ENCODE data around the gene DNAH11.

DNAH11 gene

GRCh38 chr7:21550821-21551531 is 8.1 kb downstream of the DNAH11 start:
- no peak for DNase-seq (ENCODE audit: low spot score)

DNA sequence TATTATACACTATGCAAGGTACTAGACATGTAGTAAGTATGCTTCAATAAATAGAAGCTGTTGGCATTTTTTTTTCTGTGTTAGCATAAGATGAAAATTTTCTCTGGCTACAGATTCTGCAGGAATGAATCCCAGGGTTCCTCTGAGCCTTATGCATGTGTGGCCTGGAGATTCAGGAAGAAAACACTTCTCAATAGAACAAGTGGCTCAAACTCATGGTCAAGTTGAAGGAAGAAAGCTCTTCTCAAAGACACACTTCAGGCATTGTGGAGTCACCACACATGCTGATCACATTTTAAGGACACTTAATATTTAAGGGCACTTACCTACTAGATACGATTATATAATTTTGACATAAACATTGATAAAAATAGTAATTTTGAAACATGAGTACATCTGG is 19.5 kb downstream of the DNAH11 start:
- no peak for DNase-seq (ENCODE audit: low spot score)

GRCh38 chr7:21565614-21566013 is 22.8 kb downstream of the DNAH11 start:
- DNase-seq (ENCODE audit: low spot score): no peak

GRCh38 chr7:21566094-21566493 is 23.3 kb downstream of the DNAH11 start:
- DNase-seq (ENCODE audit: low spot score): no peak

GRCh38 chr7:21568762-21569161 is 25.9 kb downstream of the DNAH11 start:
- DNase-seq (ENCODE audit: low spot score): no peak

- DNase-seq (ENCODE audit: low spot score): no peak
These were observed 29.8 kb downstream of the DNAH11 start for GRCh38 chr7:21572331-21573313.

DNA sequence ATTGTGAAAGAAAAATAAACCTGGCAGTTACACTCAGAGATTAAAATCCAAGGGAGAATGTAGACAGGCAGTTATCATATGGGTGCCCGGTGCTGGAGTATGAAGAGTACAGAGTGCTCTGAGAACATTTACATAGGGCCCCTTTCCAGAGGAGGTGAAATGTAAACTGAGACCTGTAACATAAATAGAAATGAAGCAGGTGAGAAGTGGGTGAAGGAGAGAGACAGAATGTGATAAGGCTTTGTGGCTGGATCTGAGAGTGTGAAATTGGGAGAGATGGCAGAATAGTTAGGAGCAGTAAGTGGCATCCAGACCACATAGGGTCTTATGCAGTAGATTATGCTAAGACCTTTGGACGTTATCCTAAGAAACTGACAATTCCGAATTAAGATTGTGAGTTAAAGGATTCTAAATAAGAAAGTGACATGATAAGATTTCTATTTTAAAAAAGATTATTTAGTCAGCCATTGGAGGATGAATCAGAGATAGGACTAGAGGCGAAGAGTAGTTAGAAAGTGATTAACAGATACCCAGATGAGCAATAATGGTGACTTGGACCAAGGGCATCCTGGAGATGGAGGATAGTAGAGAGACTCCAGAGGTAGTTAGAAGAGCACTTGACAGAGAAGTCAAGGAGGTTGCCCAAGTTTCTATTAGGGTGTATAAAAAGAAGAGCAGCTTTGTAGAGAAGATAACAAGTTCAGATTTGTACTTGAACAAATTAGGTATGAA is 36.7 kb downstream of the DNAH11 start:
- no peak for DNase-seq (ENCODE audit: low spot score)

- DNase-seq (ENCODE audit: low spot score): no peak
These were observed 37.3 kb downstream of the DNAH11 start for GRCh38 chr7:21580073-21580521.

GRCh38 chr7:21585070-21585724 is 42.4 kb downstream of the DNAH11 start:
- DNase-seq (ENCODE audit: low spot score): no peak

DNA sequence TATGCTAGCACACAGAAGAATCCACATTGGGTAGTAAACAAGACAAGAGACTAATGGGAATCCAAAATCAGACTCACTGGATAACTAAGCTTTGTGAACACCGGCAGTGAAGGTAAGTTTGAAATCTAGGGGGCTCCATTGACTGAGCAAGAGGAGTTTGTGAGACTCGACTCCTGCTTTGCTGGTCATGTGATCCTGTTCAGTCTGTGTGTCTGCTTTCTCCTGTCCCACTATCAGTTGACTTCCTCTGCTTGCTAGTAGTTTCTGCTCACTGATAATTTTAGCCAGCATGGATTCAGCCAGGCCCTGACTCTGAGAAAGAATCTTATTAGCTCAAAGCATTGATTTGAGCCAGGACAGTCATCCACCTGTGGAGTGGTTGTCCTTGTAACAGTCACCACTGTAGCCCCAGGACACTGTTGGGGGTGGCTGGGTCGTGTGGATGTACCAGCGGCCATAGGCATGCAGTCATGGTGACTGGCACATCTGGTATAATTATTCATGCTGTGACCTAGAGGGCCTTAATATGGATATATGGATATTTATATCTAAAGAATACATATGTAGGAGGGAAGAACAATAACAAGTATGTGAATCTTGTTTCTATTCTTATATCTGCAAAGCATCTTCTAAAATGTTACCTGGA is 44.4 kb downstream of the DNAH11 start:
- no peak for DNase-seq (ENCODE audit: low spot score)

- no peak for DNase-seq (ENCODE audit: low spot score)
These were observed 54.0 kb downstream of the DNAH11 start for GRCh38 chr7:21596801-21597200.

GRCh38 chr7:21603462-21603861 is 60.6 kb downstream of the DNAH11 start:
- DNase-seq (ENCODE audit: low spot score): no peak

DNA sequence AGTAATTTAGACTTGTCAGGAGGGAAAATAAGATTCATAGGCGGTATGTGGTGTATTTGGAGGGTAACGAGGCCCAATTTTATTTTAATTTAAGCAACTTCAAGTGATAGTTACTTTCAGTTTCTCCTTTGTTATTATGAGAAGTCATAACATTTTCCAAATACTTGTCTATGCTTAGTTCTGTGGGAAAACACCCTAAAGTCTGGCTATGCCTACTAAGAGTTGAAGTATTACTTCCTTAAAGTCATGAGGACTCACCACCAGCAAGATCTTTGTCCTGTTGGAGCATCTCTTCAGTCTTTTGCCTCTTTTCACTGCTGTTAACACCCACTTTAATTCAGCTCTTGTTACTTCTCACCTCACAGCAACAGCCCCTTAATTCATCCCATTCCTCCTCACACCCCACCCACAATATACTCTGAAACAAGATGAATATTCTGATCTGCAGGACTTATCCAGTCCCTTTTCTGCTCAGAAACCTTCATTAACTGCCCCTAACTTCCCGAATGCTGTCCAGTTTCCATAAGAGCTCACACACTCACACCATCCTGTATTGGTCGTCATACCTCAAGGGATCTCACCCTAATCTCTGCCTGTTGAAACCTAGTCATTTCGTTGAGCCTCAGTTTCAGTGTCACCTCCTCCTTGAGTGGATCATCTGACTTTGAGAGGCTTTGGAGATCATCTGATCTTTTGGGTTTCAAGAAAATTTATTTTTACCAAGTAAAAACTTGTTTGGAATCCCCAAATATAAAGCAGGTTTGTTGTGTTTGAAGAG is 61.3 kb downstream of the DNAH11 start:
- DNase-seq (ENCODE audit: low spot score): no peak

DNA sequence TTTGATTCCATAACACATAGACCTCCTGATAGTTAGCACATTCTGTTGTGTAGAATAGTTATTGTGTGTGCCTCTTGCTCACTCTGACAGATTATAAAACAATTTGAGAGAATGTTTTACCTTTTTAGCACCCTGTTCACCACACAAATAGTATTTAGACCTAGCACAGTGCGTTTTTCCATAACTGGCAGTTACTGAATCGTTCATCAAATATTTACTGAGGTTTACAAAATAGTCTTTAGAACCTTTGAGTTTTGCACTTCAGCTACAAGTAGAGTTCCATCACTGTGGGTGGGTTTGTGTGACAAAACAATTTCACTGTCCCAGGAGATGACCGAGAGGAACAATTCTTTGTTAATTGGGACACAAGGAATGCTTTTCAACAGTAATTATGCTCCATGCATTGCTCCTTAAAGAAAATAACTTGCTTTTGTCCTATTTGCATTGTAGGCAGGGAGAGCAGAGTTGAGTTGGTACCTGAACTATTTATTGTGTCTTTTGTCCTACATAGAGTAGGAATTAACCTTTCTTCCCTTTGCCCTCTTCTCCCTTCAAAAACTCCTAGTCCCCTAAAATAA is 62.3 kb downstream of the DNAH11 start:
- DNase-seq (ENCODE audit: low spot score): no peak

DNA sequence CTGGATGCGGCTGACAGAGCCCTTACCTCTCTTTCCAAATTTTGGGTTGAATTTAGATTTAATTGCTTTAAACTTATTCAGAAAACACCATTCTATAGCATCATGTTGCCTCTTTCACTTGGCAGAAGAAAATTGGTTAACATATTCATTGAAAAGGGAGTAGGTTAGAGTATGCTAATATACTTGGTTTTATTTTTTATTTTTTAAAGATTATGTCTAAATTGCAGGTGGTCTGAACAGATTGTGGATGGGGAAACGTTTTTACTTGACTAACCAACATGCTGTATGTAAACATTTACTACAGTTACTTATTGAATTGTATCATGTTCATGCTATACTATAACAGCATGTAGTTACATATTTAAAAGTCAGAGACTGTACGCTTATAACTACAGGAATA is 65.6 kb downstream of the DNAH11 start:
- DNase-seq (ENCODE audit: low spot score): no peak

- DNase-seq (ENCODE audit: low spot score): no peak
These were observed 68.3 kb downstream of the DNAH11 start for GRCh38 chr7:21611129-21611528.

- DNase-seq (ENCODE audit: low spot score): no peak
These were observed 73.3 kb downstream of the DNAH11 start for GRCh38 chr7:21616091-21616490.

DNA sequence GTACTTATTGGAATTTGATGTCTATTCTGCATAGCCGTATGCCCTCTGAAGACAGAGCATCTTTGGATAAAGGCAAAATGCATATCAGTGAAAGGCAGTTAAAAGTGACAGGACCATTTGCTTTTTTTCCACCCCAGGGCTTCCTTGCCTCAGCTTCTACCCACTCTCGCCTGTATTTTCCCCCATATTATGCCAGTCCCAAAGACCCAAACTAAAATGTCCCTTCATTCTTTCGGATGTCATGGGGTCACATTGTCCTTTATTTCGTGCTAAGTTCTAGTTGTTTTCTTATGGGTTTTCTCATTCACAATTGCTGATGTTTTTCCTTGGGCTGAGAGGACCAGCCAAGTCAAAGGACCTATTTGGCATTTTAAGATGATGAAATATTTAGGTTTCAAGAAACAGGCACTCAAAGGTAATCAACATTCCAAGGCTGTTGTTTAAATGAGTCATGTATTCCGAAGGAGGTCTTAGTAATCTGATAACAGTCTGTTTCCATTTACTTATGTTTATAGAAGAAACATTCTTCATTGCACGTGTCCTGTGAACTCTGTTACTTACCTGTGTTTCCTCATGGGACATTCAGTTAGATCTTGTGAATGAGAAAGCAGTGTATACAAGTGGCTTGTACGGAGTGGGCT is 74.1 kb downstream of the DNAH11 start:
- no peak for DNase-seq (ENCODE audit: low spot score)

- DNase-seq (ENCODE audit: low spot score): no peak
These were observed 74.7 kb downstream of the DNAH11 start for GRCh38 chr7:21617513-21617912.

GRCh38 chr7:21617916-21618390 is 75.1 kb downstream of the DNAH11 start:
- no peak for DNase-seq (ENCODE audit: low spot score)

Measured in RKO (cell line).